ENCODE results near the gene HHAT. TPM values are rescaled to one million over a fixed set of nuclear protein-coding genes. Genes with fewer than 3 reads are reported as not detected.

HHAT gene
- 1 to 10 TPM; 1.6 to 2.5 TPM for total RNA-seq
- long read RNA-seq, partial matches to known transcripts, result 0 of 5 reads
- long read RNA-seq, other reads (novel, unspliced or antisense), result 3 of 5 reads

DNA sequence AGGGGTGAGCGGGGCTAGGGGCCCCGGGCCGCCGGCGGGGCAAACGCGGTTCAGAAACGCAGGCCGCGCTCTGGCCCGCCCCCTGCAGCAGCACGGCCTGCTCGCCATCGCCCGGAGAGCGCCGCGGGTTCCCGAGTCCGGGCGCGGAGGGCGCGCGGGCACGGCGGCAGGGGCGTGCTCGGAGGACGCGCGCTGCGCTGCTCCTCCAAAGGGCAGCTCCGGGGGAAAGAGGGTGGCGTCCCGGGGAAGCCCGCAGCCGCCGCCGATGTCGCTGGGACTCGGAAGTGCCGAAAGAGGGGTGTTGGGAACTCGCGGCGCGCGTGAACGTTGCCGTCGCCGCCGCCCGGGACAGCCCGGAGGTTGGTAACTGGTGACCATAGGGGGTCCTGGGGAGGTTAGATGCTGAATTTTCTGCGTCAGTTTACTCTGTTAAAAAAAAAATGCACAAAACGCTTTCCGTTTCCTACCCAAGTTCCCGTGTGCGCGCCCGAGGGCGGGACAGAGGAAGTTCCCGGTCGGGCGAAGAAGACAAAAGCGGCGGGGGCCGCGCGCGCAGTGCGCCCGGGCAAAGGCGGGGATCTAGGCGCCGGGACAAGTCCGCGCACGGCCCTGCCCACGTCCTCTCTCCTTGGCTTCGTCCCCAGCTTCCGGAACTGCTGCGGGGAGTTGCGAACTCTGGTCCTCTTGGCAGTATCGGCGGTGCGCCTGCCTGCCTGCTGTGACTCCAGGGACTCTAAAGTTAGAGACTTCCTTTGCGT is at the start of gene HHAT:
TSS of gene HHAT (plus strand) at position 157 of the 758 bp plus-strand sequence. CDS start 20,074 bp downstream, outside the sequence.
- DNase-seq (peak; percentile 93), ATAC-seq (peak; percentile 93 to 97)
- intact Hi-C loops (cut with DNase I), result no loop called here

DNA sequence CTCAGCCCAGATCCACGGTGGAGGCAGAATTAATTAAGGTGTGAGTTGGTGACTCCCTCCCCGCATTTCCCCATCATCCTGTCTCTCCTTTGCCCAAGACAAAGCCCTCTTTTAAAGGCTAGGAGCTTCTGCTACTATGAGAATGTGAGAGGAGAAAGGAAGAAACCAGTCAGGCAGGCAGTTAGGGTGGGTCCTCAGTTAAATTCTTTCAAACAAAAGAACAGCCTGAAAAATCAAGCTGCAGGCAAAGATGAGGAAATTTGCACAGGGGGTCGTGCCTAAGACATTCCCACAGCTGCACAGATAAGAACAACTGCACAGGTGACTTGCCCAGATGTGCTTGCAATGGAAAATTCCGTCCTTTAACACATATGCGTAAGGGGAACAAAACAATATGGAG is 48.5 kb upstream of the HHAT start:
- intact Hi-C loops (cut with DNase I), result no loop called here
- no peak for ATAC-seq
- no peak for DNase-seq

DNA sequence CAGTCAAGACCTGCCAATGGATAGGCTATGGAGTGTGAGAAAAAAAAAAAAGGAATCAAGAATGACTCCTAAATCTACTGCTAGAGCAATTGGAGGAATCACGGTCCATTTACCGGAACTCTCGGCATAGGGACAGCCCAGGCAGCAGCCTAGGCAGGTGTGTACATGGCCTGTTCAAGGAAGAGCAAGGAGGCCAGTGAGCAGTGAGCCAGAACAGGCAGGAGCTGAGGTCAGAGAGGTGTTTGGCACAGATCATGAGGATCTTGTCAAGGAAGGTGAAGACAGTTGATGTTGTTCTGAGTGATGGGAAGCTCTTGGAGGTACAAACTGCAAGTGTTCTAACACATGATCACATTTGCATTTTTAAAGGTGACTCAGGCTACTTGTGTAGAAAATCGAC is 40.6 kb upstream of the HHAT start:
- intact Hi-C loops (cut with DNase I), result no loop called here
- DNase-seq, result no peak
- ATAC-seq, result no peak

DNA sequence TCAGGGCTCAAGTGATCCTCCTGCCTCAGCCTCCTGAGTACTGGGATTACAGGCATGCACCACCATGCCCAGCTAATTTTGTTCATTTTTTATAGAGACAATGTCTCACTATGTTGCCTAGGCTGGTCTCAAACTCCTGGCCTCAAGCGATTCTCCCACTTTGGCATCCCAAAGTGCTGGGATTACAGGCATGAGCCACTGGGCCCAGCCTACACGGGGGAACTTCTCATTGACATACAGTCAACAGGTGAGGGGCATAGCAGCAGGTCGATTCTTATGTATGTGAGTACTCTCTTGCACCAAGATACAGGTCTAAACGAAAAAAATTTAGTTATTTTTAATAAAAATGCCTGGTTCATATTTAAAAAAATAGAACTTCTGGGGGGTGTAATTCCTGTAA is 39.5 kb upstream of the HHAT start:
- ATAC-seq (no peak), DNase-seq (no peak)
- intact Hi-C loops (cut with DNase I), result no loop called here

DNA sequence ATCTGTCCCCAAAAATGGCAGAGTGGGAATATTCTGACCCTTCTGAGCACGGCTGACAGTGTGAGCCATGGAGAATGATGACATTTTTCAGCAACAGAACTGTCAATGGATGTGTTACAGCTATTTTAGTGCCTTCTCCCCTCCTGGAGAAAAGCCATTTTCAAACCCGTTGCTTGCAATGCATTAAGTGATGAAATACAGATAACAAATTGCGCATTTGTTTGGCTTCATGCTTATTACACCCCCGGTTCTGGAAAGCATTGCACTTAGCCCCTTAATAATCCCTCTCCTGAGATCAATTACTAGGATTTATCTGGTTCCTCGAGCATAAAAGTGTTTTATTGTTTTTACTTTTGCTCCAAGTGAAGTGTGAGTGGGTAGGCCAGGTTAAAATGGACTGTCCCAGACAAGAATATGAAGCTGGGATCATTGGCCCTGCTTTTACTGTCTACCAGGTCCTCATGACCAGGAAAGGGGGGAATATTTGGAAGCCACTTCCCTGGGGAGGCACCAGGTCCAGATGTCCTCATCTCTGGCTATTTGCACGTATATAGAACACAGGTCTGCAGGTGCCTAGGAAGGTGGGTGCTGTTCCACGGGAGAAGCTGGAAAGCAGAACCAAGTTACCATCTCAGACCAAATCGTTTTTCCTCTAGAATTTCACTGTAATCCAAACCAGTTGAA is 37.5 kb upstream of the HHAT start:
- intact Hi-C loops (cut with DNase I), result loop anchor here in 1 of 2 donors (5.0 kb wide), 1 partner anchor 54 kb away; no protein-coding TSS in a partner anchor
- DNase-seq, result no peak
- ATAC-seq, result no peak

DNA sequence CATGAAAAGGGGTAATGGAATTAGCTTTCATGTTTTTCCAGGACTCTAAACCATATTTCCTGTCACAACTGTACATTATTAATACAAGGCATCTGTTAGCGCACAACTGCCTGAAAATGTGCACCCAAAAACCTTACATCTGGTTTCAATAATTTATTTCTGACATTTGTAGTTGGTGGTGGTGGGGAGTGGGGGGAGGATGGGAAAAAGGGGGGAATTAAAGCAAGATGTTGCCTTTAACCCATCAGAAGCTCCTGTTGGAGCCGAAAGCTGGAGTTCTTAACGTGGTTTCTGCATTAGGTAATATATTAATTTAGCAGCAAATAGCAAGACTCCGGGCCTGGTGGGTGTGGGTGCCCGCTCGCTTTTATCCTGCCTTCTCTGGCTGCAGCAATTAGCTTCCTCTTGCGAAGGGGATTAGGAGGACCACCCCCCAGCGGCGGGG is 36.9 kb upstream of the HHAT start:
- DNase-seq (no peak), ATAC-seq (peak; percentile 17 to 26)
- intact Hi-C loops (cut with DNase I), result loop anchor here in 1 of 2 donors (5.0 kb wide), 1 partner anchor 55 kb away; no protein-coding TSS in a partner anchor

DNA sequence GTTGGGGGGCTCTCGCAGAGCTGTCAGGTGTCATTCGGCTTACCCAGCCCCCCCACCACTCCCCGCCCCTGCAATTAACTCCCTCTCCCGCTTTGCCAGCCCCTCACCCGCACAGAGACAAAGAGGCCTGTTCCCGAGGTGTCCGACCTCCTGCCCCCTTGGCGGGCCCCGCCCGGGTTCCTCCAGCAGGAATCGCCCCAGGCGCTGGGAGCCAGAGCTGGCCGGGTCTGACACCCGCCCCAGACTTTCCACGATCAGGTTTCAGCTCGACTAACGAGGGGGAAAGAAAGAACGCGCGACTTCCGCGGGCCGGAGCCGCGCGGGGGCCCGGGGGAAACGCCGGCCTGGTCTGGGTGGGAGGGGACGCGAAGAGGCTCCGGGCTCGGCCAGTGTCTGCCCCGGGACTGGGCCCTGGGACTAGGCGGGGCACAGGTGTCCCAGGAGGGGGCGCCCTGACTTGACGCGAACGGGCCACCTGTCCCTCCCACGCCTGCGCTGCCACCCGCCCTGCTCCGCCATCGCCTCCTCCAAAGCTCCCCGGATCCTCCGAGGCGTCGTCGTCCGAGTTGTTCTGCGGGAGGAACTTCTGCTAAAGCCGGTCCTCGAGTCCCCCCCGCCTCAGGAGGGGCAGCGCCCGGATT is 36.4 kb upstream of the HHAT start:
- ATAC-seq (peak; percentile 45 to 66), DNase-seq (peak; percentile 56)
- intact Hi-C loops (cut with DNase I), result loop anchor here in 1 of 2 donors (5.0 kb wide), 1 partner anchor 55 kb away; no protein-coding TSS in a partner anchor

DNA sequence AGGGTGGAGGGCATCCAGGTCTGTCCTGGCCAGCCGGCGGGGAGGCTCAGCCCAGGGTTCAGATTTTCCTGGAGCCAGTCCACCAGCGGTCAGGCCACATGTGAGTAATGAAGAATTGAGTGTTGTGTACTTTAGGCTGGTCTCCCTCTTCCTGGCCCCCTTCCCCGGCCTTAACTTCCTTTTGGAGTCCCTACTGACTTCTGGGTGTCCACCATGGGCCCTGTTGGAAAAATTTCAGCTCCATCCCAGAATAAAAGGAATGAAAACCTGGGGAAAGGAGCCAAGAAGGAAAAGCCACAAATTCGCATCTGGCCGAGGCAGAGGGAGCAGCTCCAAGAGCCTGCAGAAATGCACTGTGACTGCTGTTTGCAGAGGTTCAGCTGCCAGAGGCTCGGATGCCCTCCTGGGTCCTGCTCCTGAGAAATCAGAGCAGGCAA is 35.5 kb upstream of the HHAT start:
- ATAC-seq (peak; percentile 69 to 77), DNase-seq (peak; percentile 80)
- intact Hi-C loops (cut with DNase I), result loop anchor here in 1 of 2 donors (5.0 kb wide), 1 partner anchor 56 kb away; no protein-coding TSS in a partner anchor

DNA sequence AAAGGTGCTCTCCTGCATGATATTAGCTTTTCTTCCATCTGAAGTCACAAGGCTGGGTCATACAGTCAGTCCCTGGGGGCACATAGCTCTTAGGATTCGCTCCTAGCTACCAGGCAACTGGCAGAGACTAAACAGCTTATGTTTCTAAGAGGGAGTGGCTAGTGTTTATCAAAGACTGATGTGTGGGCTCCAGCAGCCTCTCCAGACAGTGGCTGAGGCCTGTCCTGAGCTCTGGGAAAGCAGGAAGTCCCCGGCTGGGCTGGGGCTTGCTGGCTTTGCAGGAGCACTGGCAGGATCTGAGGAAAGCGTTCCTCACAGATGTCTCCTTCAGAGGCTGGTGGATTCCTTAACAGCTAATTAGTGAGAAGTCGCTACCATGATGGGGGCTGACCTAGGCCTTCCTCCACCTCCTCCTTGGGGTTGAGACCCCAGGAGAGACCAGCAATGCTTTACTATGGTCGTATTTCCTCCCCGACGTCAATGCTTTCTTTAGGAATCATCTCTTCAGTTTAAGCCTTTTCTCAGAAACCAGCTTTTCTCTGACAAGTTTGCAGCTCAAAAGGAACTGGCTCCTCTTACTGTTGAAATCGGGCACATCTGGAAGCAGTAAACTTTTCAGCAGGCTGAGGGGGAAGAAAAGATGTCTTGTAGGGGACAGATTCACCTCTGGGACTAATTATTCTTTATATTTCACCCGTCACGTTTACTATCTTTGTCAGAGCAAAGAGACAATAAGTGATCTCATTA is 33.5 kb upstream of the HHAT start:
- peak; percentile 77 for DNase-seq
- ATAC-seq, result peak; percentile 47 to 69
- intact Hi-C loops (cut with DNase I), result loop anchor here in 1 of 2 donors (5.0 kb wide), 1 partner anchor 58 kb away; no protein-coding TSS in a partner anchor

DNA sequence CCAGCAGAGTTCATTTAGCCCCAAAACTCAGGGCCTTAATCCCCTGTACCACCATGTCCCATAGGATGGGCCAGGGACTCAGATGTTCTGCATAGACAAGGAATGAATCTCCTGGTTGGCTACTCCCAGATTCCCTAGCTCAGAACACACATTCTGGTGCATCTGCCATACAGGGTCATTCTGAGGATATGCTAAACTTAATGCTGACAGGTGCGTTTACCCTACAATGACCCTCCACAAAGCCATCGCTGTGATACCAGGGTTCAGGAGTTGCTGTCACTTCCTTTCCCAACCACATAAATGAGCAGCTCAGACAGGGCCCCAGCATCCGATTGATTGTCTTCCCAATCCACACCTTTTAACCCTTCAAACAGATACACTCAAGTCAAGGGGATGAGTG is 32.0 kb upstream of the HHAT start:
- ATAC-seq (no peak), DNase-seq (no peak)
- intact Hi-C loops (cut with DNase I), result no loop called here

DNA sequence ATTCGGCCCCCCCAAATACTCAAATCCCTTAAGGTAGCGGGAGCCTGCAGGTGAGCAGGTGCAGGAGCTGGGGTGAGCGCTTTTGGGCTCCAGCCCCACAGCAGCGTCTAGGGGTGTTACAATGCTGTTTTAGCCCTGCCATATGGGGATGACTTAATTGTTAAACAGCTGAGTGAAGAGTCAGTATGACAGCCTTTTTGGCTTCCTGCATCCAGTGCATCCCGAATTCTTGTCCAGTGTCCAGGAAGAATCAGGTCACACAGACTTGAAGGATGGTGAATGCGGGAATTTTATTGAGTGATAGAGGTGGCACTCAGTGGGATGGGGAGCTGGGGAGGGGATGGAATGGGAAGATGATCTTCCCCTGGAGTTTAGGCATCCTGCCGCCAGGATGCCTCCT is 30.4 kb upstream of the HHAT start:
- no peak for ATAC-seq
- no peak for DNase-seq
- intact Hi-C loops (cut with DNase I), result no loop called here

DNA sequence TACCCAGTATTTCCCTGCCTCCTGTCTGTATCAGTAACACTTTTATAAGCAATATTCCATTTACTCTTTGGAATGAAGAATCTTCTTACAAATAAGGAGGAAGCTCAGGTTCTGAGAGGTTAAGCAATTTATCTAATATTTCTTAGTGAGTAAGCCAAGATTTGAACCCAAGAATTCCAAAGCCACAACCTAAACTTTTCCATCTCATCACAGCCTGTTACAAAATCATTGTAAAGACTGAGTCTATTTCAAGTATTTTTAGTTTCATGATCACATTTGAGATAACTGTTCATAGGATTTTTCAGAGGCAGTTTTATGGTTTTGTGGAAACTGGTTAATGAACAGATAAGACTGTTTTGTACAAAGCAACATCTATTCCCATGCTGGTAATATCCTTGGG is 29.8 kb upstream of the HHAT start:
- DNase-seq, result no peak
- no peak for ATAC-seq
- intact Hi-C loops (cut with DNase I), result no loop called here

DNA sequence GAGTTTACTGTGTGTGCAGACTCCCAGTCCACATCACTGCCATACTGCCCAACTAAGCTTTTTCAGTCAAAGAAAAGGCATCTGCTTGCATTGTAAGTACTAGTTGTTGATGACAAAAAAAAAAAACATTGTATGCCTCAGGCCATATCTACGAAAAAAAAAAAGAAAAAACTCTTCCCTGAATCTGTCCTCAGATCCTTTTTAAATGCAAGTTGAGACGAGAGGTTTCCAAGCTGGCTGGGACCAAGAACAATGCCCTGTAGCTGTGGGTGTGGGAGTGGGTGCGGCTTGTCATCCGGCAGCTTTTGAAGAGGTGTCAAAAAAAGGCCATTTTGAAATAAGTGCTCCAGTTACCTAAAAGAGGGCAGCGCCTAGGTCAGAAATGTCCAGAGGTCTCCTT is 29.2 kb upstream of the HHAT start:
- ATAC-seq (no peak), DNase-seq (no peak)
- intact Hi-C loops (cut with DNase I), result no loop called here

DNA sequence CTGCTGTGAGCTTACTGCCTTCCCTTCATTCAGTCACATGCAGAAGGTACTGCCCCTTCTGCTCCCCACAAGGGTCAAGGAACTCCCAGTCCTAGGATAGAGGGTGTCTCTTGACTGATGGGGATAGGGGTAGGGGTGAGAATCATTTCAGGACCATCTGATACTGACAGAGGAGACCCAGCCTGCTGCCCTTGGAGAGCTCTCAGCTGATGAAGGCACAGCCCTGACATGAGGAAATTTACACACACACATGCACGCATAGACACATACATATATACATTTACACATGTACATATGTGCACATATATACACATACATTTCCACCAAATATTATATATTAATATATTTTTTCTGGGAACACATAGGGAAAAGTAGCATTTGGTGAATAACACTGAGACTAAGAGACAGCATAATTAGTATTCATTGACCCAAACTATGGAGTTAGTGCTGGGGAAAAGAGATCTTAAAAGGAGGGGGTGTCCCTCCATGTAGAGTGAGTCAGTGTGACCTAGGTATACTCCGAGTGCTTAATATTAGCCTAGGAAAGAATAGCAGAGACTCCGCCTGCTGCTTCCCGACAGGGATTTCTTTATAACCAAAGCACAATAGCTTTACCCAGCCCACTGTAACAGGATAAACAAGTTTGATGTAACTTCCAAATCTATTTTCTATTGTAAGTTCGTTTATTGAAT is 27.6 kb upstream of the HHAT start:
- ATAC-seq (no peak), DNase-seq (no peak)
- intact Hi-C loops (cut with DNase I), result no loop called here

DNA sequence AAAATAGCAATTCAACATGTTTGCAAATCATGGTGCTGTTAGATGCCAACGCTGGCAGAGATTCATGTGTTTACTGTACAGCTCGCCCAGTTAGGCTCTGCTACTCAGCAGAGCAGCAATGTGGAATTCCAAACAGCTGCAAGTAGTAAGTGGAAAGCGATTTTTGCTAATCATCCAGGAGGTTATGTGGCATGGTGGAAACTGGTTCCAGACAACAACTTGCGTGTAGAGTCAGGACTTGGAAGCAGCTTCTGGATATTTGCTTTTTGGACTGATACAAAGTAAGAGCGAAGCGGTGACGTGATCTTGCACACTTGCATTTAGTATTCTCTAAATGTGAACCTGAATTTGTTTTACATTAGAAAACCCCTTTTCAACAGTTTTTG is 27.1 kb upstream of the HHAT start:
- ATAC-seq, result peak; percentile 41 to 58
- no peak for DNase-seq
- intact Hi-C loops (cut with DNase I), result no loop called here

DNA sequence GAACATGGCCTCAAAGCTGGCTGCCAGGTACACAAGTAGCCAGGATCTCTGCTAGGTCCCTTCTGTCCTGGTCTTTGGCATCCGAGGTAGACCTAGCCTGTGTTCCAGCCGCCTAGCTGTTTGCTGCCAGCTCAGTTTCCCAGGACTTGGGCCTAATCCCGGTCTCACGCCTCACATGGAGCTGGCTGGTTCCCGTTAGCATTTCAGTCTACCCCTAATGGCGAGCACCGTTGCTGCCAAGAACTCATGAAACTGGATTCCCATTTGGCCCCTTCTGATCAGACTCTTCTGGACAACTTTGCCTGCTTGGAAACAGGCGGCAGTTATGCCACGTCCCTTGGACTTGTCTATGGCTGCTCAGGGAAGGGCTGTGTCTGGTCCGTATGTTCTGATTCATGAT is 26.2 kb upstream of the HHAT start:
- DNase-seq (peak; percentile 51), ATAC-seq (peak; percentile 80 to 95)
- intact Hi-C loops (cut with DNase I), result no loop called here

DNA sequence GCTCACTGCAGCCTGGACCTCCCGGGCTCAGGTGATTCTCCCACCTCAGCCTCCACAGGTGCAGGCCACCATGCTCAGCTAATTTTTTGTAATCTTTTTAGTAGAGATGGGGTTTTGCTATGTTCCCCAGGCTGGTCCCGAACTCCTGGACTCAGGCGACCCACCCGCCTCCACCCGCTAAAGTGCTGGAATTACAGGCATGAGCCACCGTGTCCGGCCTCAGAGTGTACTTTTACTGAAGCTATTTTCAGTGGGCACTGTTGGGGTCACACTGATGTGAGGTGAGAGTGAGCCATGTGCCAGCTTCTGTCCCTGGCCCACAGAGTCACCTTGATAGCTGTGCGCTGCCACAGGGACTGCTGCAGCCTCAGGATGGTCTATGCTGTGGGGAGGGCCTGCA is 25.3 kb upstream of the HHAT start:
- no peak for ATAC-seq
- DNase-seq, result no peak
- intact Hi-C loops (cut with DNase I), result no loop called here

DNA sequence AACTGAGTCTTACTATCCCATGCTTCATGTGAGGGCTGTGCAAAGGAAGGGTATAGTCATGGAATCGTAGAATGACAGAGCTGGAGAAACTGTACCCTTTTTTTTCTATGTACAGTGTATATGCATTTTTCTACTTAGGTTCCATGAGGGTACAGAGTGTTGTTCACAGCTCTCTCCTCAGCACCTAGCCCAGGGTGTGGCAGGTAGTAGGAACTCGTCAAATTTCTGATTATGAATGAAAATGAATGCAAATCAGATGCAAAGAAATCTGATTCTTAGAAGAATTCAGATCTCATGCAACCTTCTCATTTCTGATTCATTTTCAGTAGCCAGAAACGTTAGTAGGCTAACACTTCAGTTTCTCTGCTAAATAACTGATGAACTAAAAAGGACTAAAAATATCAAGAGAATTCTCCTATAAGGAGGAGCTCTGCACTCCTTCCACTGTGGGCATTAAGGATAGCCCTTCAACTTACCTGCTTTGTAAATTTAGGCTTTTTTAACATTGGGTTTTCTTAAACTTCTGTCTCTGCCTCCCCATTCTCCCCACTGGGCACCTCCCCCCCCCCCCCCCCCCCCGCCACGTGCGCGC is 18.0 kb upstream of the HHAT start:
- intact Hi-C loops (cut with DNase I), result loop anchor here (1.0 to 10.0 kb wide), 3 partner anchors 63 to 446 kb away; no protein-coding TSS in a partner anchor
- ATAC-seq (no peak), DNase-seq (no peak)

All from left cardiac atrium (tissue), 4 donors.